WERI-Rb-1 (cell line): ENCODE results near the gene GLI2.

Source experiments
- DNase-seq: peaks from one replicate; pipeline ENCODE4 v3.0.0-alpha.2; 2020
- H3K27ac ChIP-seq: fragments of 250-450 bp; sonication (Bioruptor Pico); 2 replicates; pipeline ENCODE4 v1.5.1; 2020; ENCODE audit warnings: mild to moderate bottlenecking, moderate library complexity
- H3K27me3 ChIP-seq: fragments of 250-450 bp; sonication (Bioruptor Pico); 2 replicates; pipeline ENCODE4 v1.5.1; 2021; ENCODE audit warnings: mild to moderate bottlenecking, low read depth, moderate library complexity; ENCODE audit not compliant: insufficient read depth, severe bottlenecking
- H3K36me3 ChIP-seq: fragments of 250-450 bp; sonication (Bioruptor Pico); 2 replicates; pipeline ENCODE4 v1.5.1; 2020; ENCODE audit warnings: mild to moderate bottlenecking, moderate library complexity
- H3K4me3 ChIP-seq: 2 replicates; pipeline ENCODE4 v1.5.1; 2011; ENCODE audit warnings: low read depth, mild to moderate bottlenecking, control low read depth, low read length
- H3K9me3 ChIP-seq: fragments of 250-450 bp; sonication (Bioruptor Pico); 2 replicates; pipeline ENCODE4 v1.5.1; 2021; ENCODE audit warnings: mild to moderate bottlenecking, moderate library complexity; ENCODE audit not compliant: severe bottlenecking
- TF ChIP-seq, protein P1 (sequence below): IDR thresholded peaks from 2 replicates; pipeline ENCODE4 v1.5.1; 2011; ENCODE audit warnings: low read depth, mild to moderate bottlenecking, control low read depth, inconsistent platforms, low read length

Gene GLI2

DNA sequence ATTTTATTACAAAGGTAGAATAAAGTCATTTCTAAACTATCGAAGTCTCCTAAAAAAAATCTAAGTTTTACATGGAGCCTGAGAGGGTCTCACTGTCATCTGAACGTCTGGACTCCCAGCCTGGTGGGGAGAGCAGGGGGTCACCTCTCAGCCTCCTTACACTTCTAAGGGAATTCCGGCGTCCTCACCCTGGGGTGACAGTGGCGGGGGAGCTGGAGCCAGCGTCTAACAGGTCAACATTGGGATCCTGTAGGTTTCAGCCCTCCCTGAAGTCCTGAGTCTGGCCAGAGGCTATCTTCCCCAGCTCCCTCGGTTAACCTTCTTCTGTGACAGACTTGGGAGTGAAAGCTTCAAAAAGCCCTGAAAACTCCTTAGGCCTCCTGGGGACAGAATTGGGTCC is 34.6 kb upstream of the GLI2 start:
- peaks cover under 1% of the 10 kb centered on the region for H3K27me3 ChIP-seq
- no peak for DNase-seq
- H3K36me3 ChIP-seq = no peaks in the 10 kb centered on the region
- no peak overlapping the region for H3K27ac ChIP-seq
- TF ChIP-seq, protein P1, sequence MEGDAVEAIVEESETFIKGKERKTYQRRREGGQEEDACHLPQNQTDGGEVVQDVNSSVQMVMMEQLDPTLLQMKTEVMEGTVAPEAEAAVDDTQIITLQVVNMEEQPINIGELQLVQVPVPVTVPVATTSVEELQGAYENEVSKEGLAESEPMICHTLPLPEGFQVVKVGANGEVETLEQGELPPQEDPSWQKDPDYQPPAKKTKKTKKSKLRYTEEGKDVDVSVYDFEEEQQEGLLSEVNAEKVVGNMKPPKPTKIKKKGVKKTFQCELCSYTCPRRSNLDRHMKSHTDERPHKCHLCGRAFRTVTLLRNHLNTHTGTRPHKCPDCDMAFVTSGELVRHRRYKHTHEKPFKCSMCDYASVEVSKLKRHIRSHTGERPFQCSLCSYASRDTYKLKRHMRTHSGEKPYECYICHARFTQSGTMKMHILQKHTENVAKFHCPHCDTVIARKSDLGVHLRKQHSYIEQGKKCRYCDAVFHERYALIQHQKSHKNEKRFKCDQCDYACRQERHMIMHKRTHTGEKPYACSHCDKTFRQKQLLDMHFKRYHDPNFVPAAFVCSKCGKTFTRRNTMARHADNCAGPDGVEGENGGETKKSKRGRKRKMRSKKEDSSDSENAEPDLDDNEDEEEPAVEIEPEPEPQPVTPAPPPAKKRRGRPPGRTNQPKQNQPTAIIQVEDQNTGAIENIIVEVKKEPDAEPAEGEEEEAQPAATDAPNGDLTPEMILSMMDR = no peak
- no peaks in the 10 kb centered on the region for H3K9me3 ChIP-seq
- no peak overlapping the region for H3K4me3 ChIP-seq

DNA sequence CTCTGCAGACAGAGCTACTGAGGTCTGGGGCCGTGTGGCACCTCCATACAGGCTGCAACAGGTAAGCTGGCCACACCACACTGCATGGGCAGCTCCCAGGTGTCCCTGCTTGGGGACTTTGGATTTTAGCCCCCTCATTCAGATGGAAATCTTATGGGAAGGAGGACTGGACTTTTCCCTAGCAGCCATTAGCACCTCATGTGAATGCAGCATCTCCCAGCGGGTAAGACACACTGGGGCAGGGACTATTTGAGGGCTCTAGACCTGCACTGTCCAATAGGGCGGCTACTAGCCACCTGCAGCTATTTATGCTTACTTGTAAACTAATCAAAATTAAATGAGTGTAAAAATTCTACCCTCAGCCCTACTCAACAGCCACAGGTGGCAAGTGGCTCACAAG is 34.2 kb upstream of the GLI2 start:
- no peaks in the 10 kb centered on the region for H3K36me3 ChIP-seq
- H3K27ac ChIP-seq = no peak overlapping the region
- TF ChIP-seq, protein P1 = no peak
- no peak for DNase-seq
- H3K9me3 ChIP-seq = no peaks in the 10 kb centered on the region
- no peak overlapping the region for H3K4me3 ChIP-seq
- no peaks in the 10 kb centered on the region for H3K27me3 ChIP-seq

DNA sequence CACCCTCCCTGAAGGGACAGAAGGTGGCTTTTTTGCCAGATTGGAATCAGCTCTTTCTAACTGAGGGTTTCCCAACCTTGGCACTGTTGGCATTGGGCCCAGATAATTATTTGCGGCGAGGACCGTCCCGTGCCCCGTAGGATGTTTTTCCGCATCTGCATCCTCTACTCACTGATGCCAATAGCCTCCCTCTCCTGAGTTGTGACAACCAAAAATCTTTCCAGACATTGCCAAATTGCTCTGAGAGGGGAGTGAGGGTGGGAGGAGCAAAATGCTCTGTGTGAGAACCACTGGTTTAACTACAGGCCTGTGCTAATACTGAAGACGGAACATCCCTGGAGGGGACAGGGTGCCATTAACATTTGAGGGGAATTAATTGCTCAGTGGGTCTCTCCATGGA is 33.6 kb upstream of the GLI2 start:
- H3K27me3 ChIP-seq = no peaks in the 10 kb centered on the region
- no peaks in the 10 kb centered on the region for H3K9me3 ChIP-seq
- no peak overlapping the region for H3K4me3 ChIP-seq
- H3K27ac ChIP-seq = no peak overlapping the region
- DNase-seq = no peak
- TF ChIP-seq, protein P1 = no peak
- H3K36me3 ChIP-seq = no peaks in the 10 kb centered on the region

DNA sequence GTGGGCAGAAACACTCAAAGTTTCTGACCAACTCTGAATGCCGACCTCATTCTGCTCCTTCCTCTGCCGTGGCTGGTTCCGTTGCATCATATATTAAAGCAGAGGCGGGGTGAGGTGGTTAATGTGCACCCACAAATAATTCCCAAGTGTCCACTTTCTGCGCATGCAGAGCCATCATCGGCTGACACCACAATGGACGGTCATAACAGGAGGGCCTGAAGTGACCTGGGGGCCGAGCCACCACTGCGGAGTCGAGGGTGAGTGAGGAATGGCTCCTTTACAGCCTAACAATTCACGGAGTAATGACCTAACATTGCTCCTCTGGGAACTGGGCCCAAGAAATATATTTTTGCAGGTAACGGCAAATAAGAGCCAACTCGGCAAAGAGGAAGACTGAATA is 32.9 kb upstream of the GLI2 start:
- no peak for DNase-seq
- Histone ChIP-seq H3K36me3 (no peaks in the 10 kb centered on the region), H3K4me3 (no peak overlapping the region), H3K27ac (no peak overlapping the region), H3K9me3 (no peaks in the 10 kb centered on the region), H3K27me3 (no peaks in the 10 kb centered on the region)
- TF ChIP-seq, protein P1 = no peak

DNA sequence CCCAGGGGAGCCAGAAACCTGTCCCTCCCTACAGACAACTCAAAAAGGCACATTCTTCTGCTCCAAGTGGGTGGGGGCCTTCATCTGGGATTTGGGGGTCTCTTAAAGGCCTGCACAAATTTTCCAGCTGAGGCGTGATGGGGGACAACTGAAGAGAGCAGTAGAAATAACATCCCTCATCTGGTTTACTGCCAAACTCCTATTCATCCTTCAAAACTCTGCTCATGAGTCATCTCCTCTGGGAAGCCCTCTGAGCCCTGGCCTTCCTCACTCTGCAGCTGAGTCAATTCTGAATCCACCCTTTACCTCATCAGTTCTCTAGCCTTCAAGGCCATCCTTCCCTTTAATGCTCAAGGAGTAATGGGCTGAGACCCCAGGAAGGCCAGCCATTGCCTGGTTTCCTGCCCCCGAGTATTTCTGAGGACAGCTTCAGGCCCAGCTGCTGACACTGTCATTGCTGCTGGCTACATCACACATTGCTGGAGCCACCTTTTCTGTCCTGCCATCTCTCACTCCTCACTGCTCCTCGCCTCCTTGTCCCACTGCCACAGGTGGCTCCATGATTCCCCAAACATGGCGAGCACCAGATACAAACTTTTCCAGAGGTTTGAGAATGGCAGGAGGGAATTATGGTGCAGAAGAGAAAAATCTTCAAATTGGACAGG is 32.2 kb upstream of the GLI2 start:
- H3K9me3 ChIP-seq = no peaks in the 10 kb centered on the region
- H3K27ac ChIP-seq = no peak overlapping the region
- no peak for DNase-seq
- no peaks in the 10 kb centered on the region for H3K27me3 ChIP-seq
- TF ChIP-seq, protein P1 = no peak
- no peak overlapping the region for H3K4me3 ChIP-seq
- H3K36me3 ChIP-seq = no peaks in the 10 kb centered on the region

DNA sequence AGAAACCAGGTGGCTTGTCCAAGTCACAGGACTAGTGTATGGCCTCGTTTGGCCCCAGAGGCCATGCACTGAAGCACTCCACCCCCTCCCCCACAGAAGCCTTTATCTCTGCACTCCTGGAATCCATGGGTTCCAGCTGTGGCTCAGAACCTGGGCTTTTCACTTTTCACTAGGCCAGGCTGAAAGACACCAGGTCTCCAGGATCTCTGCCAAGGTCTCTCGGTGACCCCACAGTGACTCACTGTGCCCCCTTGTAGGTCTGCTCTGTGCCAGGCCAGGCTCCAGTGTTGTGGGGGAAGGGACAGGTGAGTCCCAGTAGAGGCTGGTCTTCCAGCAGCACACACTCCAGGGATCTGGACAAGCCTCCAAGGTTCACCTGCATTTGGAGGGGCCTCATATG is 31.0 kb upstream of the GLI2 start:
- Histone ChIP-seq H3K4me3 (no peak overlapping the region), H3K27ac (no peak overlapping the region), H3K9me3 (no peaks in the 10 kb centered on the region), H3K27me3 (no peaks in the 10 kb centered on the region), H3K36me3 (no peaks in the 10 kb centered on the region)
- TF ChIP-seq, protein P1 = no peak
- no peak for DNase-seq
